PC-3 (cell line): Measurements from ENCODE around the gene AMPD3. TPM values are rescaled to one million over a fixed set of nuclear protein-coding genes. Genes with fewer than 3 reads are reported as not detected.

Source experiments
- ATAC-seq: fragments of 200-7000 bp; cut with Tn5 transposase; 2 replicates; pipeline ENCODE4 v1.9.1; 2020; ENCODE audit warnings: mild to moderate bottlenecking, moderate library complexity
- BruUV-seq: library from RNA; stranded (reverse); fragments of 400-500 nt; replicated peaks from 2 replicates; lab custom pipeline; 2021; lab: Mats Ljungman, UMichigan
- CTCF ChIA-PET: fragments of 300-600 bp; sonication (Branson Sonifier 250); formaldehyde crosslinking; loops from one replicate; lab custom pipeline; 2022; ENCODE audit warnings: antibody characterized with exemption; lab: Charles Lee
- POLR2A ChIA-PET: fragments of 300-600 bp; sonication (Branson Sonifier 250); formaldehyde crosslinking; loops from one replicate; lab custom pipeline; 2022; ENCODE audit warnings: antibody characterized with exemption; ENCODE audit not compliant: unreplicated experiment; lab: Charles Lee
- DNase-seq: peaks from one replicate; pipeline ENCODE4 v3.0.0-alpha.2; 2015
- H2AFZ ChIP-seq: fragments of 300-600 bp; sonication (generic); 2 replicates; pipeline ENCODE4 v1.6.0; 2016; ENCODE audit warnings: antibody characterized with exemption, low read length
- H3F3A ChIP-seq: fragments of 300-600 bp; sonication (generic); one replicate; pipeline ENCODE4 v1.6.0; 2017; ENCODE audit warnings: antibody characterized with exemption, low read length, control low read depth, mild to moderate bottlenecking; ENCODE audit not compliant: unreplicated experiment
- H3K27ac ChIP-seq: fragments of 300-600 bp; sonication (generic); 2 replicates; pipeline ENCODE4 v1.5.1; 2016; ENCODE audit warnings: mild to moderate bottlenecking, low read length
- H3K27me3 ChIP-seq: fragments of 300-600 bp; sonication (generic); 2 replicates; pipeline ENCODE4 v1.6.1; 2016; ENCODE audit warnings: low read length, mixed read lengths
- H3K36me3 ChIP-seq: fragments of 300-600 bp; sonication (generic); 2 replicates; pipeline ENCODE4 v1.6.1; 2016; ENCODE audit warnings: low read depth, mixed run types, low read length, mixed read lengths
- H3K4me1 ChIP-seq: fragments of 300-600 bp; sonication (generic); 2 replicates; pipeline ENCODE4 v1.5.1; 2016; ENCODE audit warnings: low read length; ENCODE audit not compliant: insufficient read depth
- H3K4me2 ChIP-seq: fragments of 300-600 bp; sonication (generic); 2 replicates; pipeline ENCODE4 v1.6.0; 2016; ENCODE audit warnings: low read length
- H3K4me3 ChIP-seq: fragments of 300-600 bp; sonication (generic); 2 replicates; pipeline ENCODE4 v1.5.1; 2016; ENCODE audit warnings: mild to moderate bottlenecking, low read length, mixed read lengths
- H3K79me2 ChIP-seq: fragments of 300-600 bp; sonication (generic); 2 replicates; pipeline ENCODE4 v1.6.1; 2017; ENCODE audit warnings: low read length, mixed read lengths
- H3K9ac ChIP-seq: fragments of 300-600 bp; sonication (generic); 2 replicates; pipeline ENCODE4 v1.6.0; 2016; ENCODE audit warnings: mild to moderate bottlenecking, low read length
- H3K9me2 ChIP-seq: fragments of 300-600 bp; sonication (generic); replicated peaks from 2 replicates; pipeline ENCODE4 v1.6.1; 2016; ENCODE audit warnings: mixed run types, low read length, mixed read lengths
- H3K9me3 ChIP-seq: fragments of 300-600 bp; sonication (generic); 2 replicates; pipeline ENCODE4 v1.6.1; 2016; ENCODE audit warnings: low read length, mixed read lengths
- H4K20me1 ChIP-seq: fragments of 300-600 bp; sonication (generic); 2 replicates; pipeline ENCODE4 v1.6.1; 2016; ENCODE audit warnings: low read length, mixed read lengths
- CTCF ChIP-seq: fragments of 300-600 bp; sonication (generic); conservative IDR thresholded peaks from 2 replicates; pipeline ENCODE4 v1.5.1; 2017; ENCODE audit warnings: antibody characterized with exemption, low read depth, mild to moderate bottlenecking, low read length
- EZH2 ChIP-seq: fragments of 300-600 bp; sonication (generic); IDR thresholded peaks from one replicate; pipeline ENCODE4 v1.6.1; 2017; ENCODE audit warnings: antibody characterized with exemption, mild to moderate bottlenecking, low read length; ENCODE audit not compliant: unreplicated experiment
- EZH2phosphoT487 ChIP-seq: fragments of 300-600 bp; sonication (generic); IDR thresholded peaks from 2 replicates; pipeline ENCODE4 v1.6.1; 2018; ENCODE audit warnings: mild to moderate bottlenecking, antibody characterized with exemption, low read length, borderline replicate concordance
- intact Hi-C: fragments of 100-400 bp; cut with micrococcal nuclease; formaldehyde crosslinking; loops from 2 replicates; pipeline ENCODE4 v1.9.0; 2023
- total RNA-seq: library from RNA; depleted of rRNA; stranded (reverse); fragments of >200 nt; gene quantifications from 2 replicates; pipeline ENCODE4 v1.2.3, GENCODE V29; 2014

AMPD3 gene
- total RNA-seq, 1 experiment from 2014 or later, result 11.8 TPM

GRCh38 chr11:10544491-10545465 lies 89.7 kb downstream of the AMPD3 start:
- ATAC-seq, result no peak
- intact Hi-C loops, result no loop called here
- CTCF ChIA-PET, result no interaction called here

GRCh38 chr11:10550503-10551289 lies 95.6 kb downstream of the AMPD3 start:
- peak overlapping the region; percentile 19; the same call in 1 of the 2 replicates for H3K27ac ChIP-seq
- ChIA-PET POLR2A (interaction anchor here (0.6 to 0.8 kb wide), 2 partner anchors 10 to 409 kb away, joined by 4 to 6 read pairs; no protein-coding TSS in a partner anchor), CTCF (interaction anchor here (1.0 kb wide), 1 partner anchor 10 kb away, joined by 3 read pairs; the partner anchor contains the start of gene RNF141)
- no peak overlapping the region for H3K9ac ChIP-seq
- H3K9me3 ChIP-seq, result no peaks in the 10 kb centered on the region
- peaks cover 22% of the 10 kb centered on the region for H3K4me1 ChIP-seq
- peak overlapping the region; percentile 32 for H3K4me2 ChIP-seq
- ATAC-seq (peak; percentile 99), DNase-seq (peak; percentile 73)
- H3F3A ChIP-seq, result no peaks in the 10 kb centered on the region
- H4K20me1 ChIP-seq, result no peaks in the 10 kb centered on the region
- no peaks in the 10 kb centered on the region for H3K36me3 ChIP-seq
- no TSS peak for BruUV-seq
- intact Hi-C loops, result no loop called here
- no peak overlapping the region for H3K4me3 ChIP-seq
- H3K79me2 ChIP-seq, result no peaks in the 10 kb centered on the region
- TF ChIP-seq CTCF (no peak), EZH2phosphoT487 (no peak), EZH2 (no peak)
- no peak overlapping the region for H2AFZ ChIP-seq
- H3K9me2 ChIP-seq, result no peaks in the 10 kb centered on the region
- no peaks in the 10 kb centered on the region for H3K27me3 ChIP-seq

More at GRCh38 chr11:10544491-10545465, 89.7 kb downstream of the AMPD3 start:
- Histone ChIP-seq H3K9ac (no peak overlapping the region), H3F3A (no peaks in the 10 kb centered on the region), H3K4me1 (peaks cover 17% of the 10 kb centered on the region), H2AFZ (no peak overlapping the region), H3K27ac (no peak overlapping the region), H3K4me2 (no peak overlapping the region), H3K9me3 (no peaks in the 10 kb centered on the region), H4K20me1 (peaks cover 2% of the 10 kb centered on the region; the same call in 1 of the 2 replicates), H3K79me2 (peaks cover 8% of the 10 kb centered on the region), H3K4me3 (no peak overlapping the region), H3K27me3 (no peaks in the 10 kb centered on the region), H3K36me3 (no peaks in the 10 kb centered on the region), H3K9me2 (no peaks in the 10 kb centered on the region)
- no TSS peak for BruUV-seq
- TF ChIP-seq EZH2phosphoT487 (no peak), CTCF (no peak)
- POLR2A ChIA-PET, result no interaction called here
- no peak for DNase-seq
